Astrocyte (in vitro differentiated cells and primary cell): Measurements from ENCODE around the gene KLF7. TPM values are rescaled to one million over a fixed set of nuclear protein-coding genes. Genes with fewer than 3 reads are reported as not detected.

Experiments used
- DNase-seq: peaks from one replicate; pipeline ENCODE4 v3.0.0-alpha.2; 2010; ENCODE audit warnings: low read depth
- FAIRE-seq: peaks from 2 replicates; lab custom pipeline; 2011; peaks lifted over from hg19 to GRCh38; lab: Jason Lieb, UNC
- H2AFZ ChIP-seq: 2 replicates; pipeline ENCODE4 v1.6.0; 2012; ENCODE audit warnings: low read depth, low read length, inconsistent platforms
- H3K27ac ChIP-seq: 2 replicates; pipeline ENCODE4 v1.5.1; 2011; ENCODE audit warnings: low read depth, low read length, inconsistent platforms
- H3K27me3 ChIP-seq: 2 replicates; pipeline ENCODE4 v1.6.0; 2011; ENCODE audit warnings: low read length, inconsistent platforms; ENCODE audit not compliant: insufficient read depth
- H3K36me3 ChIP-seq: 2 replicates; pipeline ENCODE4 v1.5.1; 2011; ENCODE audit warnings: low read length, inconsistent platforms; ENCODE audit not compliant: insufficient read depth
- H3K4me1 ChIP-seq: 2 replicates; pipeline ENCODE4 v1.5.1; 2011; ENCODE audit warnings: low read length, inconsistent platforms; ENCODE audit not compliant: insufficient read depth
- H3K4me2 ChIP-seq: 2 replicates; pipeline ENCODE4 v1.6.0; 2012; ENCODE audit warnings: low read length, inconsistent platforms
- H3K4me3 ChIP-seq: 2 replicates; pipeline ENCODE4 v1.5.1; 2011; ENCODE audit warnings: low read depth, mild to moderate bottlenecking, low read length, inconsistent platforms; ENCODE audit not compliant: insufficient read depth
- H3K79me2 ChIP-seq: 2 replicates; pipeline ENCODE4 v1.6.0; 2012; ENCODE audit warnings: mild to moderate bottlenecking, low read length, inconsistent platforms; ENCODE audit not compliant: insufficient read depth
- H3K9ac ChIP-seq: 2 replicates; pipeline ENCODE4 v1.6.0; 2012; ENCODE audit warnings: mild to moderate bottlenecking, low read length, inconsistent platforms
- H3K9me3 ChIP-seq: 2 replicates; pipeline ENCODE4 v1.5.1; 2012; ENCODE audit warnings: low read depth, mild to moderate bottlenecking, low read length, inconsistent platforms; ENCODE audit not compliant: insufficient read depth
- H4K20me1 ChIP-seq: 2 replicates; pipeline ENCODE4 v1.6.0; 2012; ENCODE audit warnings: low read length, inconsistent platforms; ENCODE audit not compliant: insufficient read depth
- H3K27ac Mint-ChIP-seq: one replicate; pipeline ENCODE4 v1.8.0; 2021; ENCODE audit warnings: mild to moderate bottlenecking, mixed read lengths; ENCODE audit not compliant: unreplicated experiment
- H3K27me3 Mint-ChIP-seq: one replicate; pipeline ENCODE4 v1.8.0; 2021; ENCODE audit warnings: low read depth, mixed read lengths; ENCODE audit not compliant: unreplicated experiment
- H3K36me3 Mint-ChIP-seq: one replicate; pipeline ENCODE4 v1.8.0; 2021; ENCODE audit warnings: low read depth, mixed read lengths; ENCODE audit not compliant: unreplicated experiment
- H3K4me1 Mint-ChIP-seq: one replicate; pipeline ENCODE4 v1.8.0; 2021; ENCODE audit warnings: low read depth, mixed read lengths; ENCODE audit not compliant: unreplicated experiment
- H3K4me3 Mint-ChIP-seq: one replicate; pipeline ENCODE4 v1.8.0; 2021; ENCODE audit warnings: mild to moderate bottlenecking, moderate library complexity, mixed read lengths; ENCODE audit not compliant: unreplicated experiment
- H3K9me3 Mint-ChIP-seq: one replicate; pipeline ENCODE4 v1.8.0; 2021; ENCODE audit warnings: mild to moderate bottlenecking, mixed read lengths; ENCODE audit not compliant: unreplicated experiment
- EZH2 ChIP-seq: IDR thresholded peaks from 2 replicates; pipeline ENCODE4 v1.6.1; 2012; ENCODE audit warnings: mild to moderate bottlenecking, low read length, inconsistent platforms; ENCODE audit not compliant: insufficient read depth
- total RNA-seq: library from RNA; stranded (reverse); gene quantifications from 2 replicates; pipeline ENCODE4 v1.2.1, GENCODE V29; 2021
- TF ChIP-seq, protein P1 (sequence below): IDR thresholded peaks from 2 replicates; pipeline ENCODE4 v1.5.1; 2011; ENCODE audit warnings: low read depth, mild to moderate bottlenecking, inconsistent platforms, low read length, moderate library complexity; ENCODE audit not compliant: insufficient read depth

Gene KLF7
- total RNA-seq, 1 donor from 2014 or later: 81.2 TPM

DNA sequence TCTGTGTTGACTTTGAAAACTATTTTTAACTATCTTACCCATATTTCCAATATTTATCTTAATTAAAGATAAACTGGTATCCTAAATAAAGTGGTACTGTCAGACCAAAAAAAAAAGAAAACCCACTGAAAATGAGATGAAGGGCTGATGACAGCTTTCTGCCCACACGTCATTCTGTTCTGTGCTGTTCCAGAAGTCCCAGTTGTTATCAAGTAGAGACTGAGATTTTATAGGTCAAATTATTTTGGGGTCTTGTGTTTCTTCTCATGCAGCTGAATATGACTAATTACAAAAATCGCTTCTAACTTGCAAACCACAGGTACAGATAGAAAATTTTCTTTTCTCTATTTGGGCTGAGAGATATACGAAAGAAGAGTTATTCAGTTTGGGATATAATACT is 48.7 kb upstream of the KLF7 start:
- no peak overlapping the region for H3K4me3 ChIP-seq
- H3K4me1 Mint-ChIP-seq: no peaks in the 10 kb centered on the region
- H3K36me3 ChIP-seq: no peaks in the 10 kb centered on the region
- no peaks in the 10 kb centered on the region for H3K9me3 ChIP-seq
- H3K9me3 Mint-ChIP-seq: peaks cover 2% of the 10 kb centered on the region
- H2AFZ ChIP-seq: no peak overlapping the region
- DNase-seq (no peak), FAIRE-seq (no peak)
- no peak overlapping the region for H3K9ac ChIP-seq
- H3K36me3 Mint-ChIP-seq: no peaks in the 10 kb centered on the region
- peaks cover 3% of the 10 kb centered on the region for H3K4me1 ChIP-seq
- no peaks in the 10 kb centered on the region for H4K20me1 ChIP-seq
- H3K27me3 ChIP-seq: no peaks in the 10 kb centered on the region
- no peak overlapping the region for H3K27ac ChIP-seq
- no peaks in the 10 kb centered on the region for H3K79me2 ChIP-seq
- no peak for TF ChIP-seq EZH2
- TF ChIP-seq, protein P1, sequence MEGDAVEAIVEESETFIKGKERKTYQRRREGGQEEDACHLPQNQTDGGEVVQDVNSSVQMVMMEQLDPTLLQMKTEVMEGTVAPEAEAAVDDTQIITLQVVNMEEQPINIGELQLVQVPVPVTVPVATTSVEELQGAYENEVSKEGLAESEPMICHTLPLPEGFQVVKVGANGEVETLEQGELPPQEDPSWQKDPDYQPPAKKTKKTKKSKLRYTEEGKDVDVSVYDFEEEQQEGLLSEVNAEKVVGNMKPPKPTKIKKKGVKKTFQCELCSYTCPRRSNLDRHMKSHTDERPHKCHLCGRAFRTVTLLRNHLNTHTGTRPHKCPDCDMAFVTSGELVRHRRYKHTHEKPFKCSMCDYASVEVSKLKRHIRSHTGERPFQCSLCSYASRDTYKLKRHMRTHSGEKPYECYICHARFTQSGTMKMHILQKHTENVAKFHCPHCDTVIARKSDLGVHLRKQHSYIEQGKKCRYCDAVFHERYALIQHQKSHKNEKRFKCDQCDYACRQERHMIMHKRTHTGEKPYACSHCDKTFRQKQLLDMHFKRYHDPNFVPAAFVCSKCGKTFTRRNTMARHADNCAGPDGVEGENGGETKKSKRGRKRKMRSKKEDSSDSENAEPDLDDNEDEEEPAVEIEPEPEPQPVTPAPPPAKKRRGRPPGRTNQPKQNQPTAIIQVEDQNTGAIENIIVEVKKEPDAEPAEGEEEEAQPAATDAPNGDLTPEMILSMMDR: no peak
- H3K4me3 Mint-ChIP-seq: no peak overlapping the region
- no peak overlapping the region for H3K4me2 ChIP-seq
- no peaks in the 10 kb centered on the region for H3K27me3 Mint-ChIP-seq
- no peak overlapping the region for H3K27ac Mint-ChIP-seq

DNA sequence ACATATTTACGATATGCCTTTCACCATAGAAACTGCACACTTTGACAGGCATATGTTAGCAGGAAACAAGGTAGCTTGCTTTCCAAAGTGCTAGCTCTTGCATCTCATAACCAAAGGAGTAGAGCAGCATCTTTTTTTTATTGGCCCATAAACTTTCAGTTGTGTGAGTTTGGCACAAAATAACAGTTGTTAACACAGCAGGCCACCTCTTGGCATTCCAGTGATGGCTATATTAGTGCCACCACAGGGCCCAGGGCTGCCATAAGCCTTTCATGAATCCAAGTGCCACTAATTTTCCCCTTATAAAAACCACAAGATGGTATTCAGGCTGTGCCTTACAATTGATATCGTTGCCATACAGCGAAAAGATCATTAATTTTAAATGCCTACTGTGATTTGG is 40.3 kb upstream of the KLF7 start:
- Histone ChIP-seq H3K4me1 (no peaks in the 10 kb centered on the region), H4K20me1 (no peaks in the 10 kb centered on the region), H3K4me2 (no peak overlapping the region), H3K9ac (no peak overlapping the region), H2AFZ (no peak overlapping the region), H3K27me3 (no peaks in the 10 kb centered on the region), H3K9me3 (no peaks in the 10 kb centered on the region), H3K36me3 (no peaks in the 10 kb centered on the region), H3K27ac (no peak overlapping the region), H3K79me2 (no peaks in the 10 kb centered on the region), H3K4me3 (no peak overlapping the region)
- Mint-ChIP-seq H3K9me3 (peaks cover 2% of the 10 kb centered on the region), H3K27ac (no peak overlapping the region), H3K4me3 (no peak overlapping the region), H3K4me1 (no peaks in the 10 kb centered on the region), H3K27me3 (no peaks in the 10 kb centered on the region), H3K36me3 (no peaks in the 10 kb centered on the region)
- TF ChIP-seq EZH2: no peak
- TF ChIP-seq, protein P1: no peak
- DNase-seq (no peak), FAIRE-seq (no peak)

DNA sequence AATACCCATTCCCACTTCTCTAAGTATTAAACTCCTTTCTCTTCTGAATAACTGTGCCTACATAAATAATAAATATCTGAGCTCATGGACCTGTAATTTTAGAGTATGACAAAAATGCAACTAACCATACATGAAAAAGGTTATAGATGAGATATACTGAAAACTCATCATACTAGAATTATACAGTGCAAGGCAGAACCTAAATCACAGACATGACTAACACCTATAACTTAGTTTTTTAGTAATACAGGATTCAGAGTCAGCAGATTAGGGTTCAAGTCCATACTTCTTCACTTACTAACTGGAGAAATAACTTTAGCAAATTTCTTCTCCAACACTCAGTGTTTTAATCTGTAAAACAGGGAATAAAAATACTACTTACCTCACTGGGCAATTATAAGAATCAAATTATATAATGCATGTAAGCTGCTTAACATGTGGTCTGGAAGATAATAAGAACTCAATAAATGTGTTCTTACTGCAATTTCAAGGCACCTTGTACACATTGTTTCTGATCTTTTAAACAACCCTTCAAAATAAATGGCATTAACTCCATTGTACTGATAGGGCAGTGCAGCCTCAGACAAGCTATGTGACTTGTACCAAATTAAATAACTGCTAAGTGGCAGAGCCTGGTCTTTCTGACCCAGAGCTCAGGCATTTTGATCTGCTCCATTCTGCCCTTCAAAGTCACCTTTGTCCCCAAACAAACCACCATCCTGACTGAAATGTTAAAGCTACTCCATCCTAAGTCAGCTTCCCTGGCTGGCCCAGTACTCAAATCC is 39.6 kb upstream of the KLF7 start:
- Mint-ChIP-seq H3K4me3 (no peak overlapping the region), H3K27me3 (peaks cover 2% of the 10 kb centered on the region), H3K27ac (no peak overlapping the region), H3K4me1 (no peaks in the 10 kb centered on the region), H3K9me3 (peaks cover 2% of the 10 kb centered on the region), H3K36me3 (no peaks in the 10 kb centered on the region)
- Histone ChIP-seq H3K27ac (no peak overlapping the region), H3K79me2 (no peaks in the 10 kb centered on the region), H2AFZ (no peak overlapping the region), H3K4me3 (no peak overlapping the region), H3K4me1 (no peaks in the 10 kb centered on the region), H3K9ac (no peak overlapping the region), H3K36me3 (no peaks in the 10 kb centered on the region), H3K4me2 (no peak overlapping the region), H3K27me3 (no peaks in the 10 kb centered on the region), H4K20me1 (no peaks in the 10 kb centered on the region), H3K9me3 (no peaks in the 10 kb centered on the region)
- DNase-seq: no peak
- no peak for FAIRE-seq
- TF ChIP-seq, protein P1: no peak
- no peak for TF ChIP-seq EZH2
